HG03565 (cell line): Measurements from ENCODE around the gene GOPC.
A peak's percentile ranks its signal among the peaks of the same experiment; 100 is the strongest.

Experiments
- ATAC-seq: cut with Tn5 transposase; IDR thresholded peaks from one replicate; pipeline ENCODE4 v1.9.1; 2021; ENCODE audit warnings: mild to moderate bottlenecking, moderate library complexity; ENCODE audit not compliant: unreplicated experiment

Gene GOPC

GRCh38 chr6:117550078-117550600 is 52.2 kb downstream of the GOPC start:
- no peak for ATAC-seq

- no peak for ATAC-seq
Observed at GRCh38 chr6:117549611-117550010, 52.7 kb downstream of the GOPC start.

- no peak for ATAC-seq
Observed at GRCh38 chr6:117548797-117549301, 53.5 kb downstream of the GOPC start.

GRCh38 chr6:117547688-117548621 is 54.4 kb downstream of the GOPC start:
- ATAC-seq: peak; percentile 48

GRCh38 chr6:117546674-117547073 is 55.6 kb downstream of the GOPC start:
- ATAC-seq: no peak

- ATAC-seq: no peak
Observed at GRCh38 chr6:117545161-117545595, 57.1 kb downstream of the GOPC start.

GRCh38 chr6:117544716-117545115 is 57.6 kb downstream of the GOPC start:
- no peak for ATAC-seq

- ATAC-seq: no peak
Observed at GRCh38 chr6:117542493-117542892, 59.8 kb downstream of the GOPC start.

- no peak for ATAC-seq
Observed at GRCh38 chr6:117540670-117541069, 61.6 kb downstream of the GOPC start.

GRCh38 chr6:117538615-117539014 is 63.7 kb downstream of the GOPC start:
- no peak for ATAC-seq

- no peak for ATAC-seq
Observed at GRCh38 chr6:117536317-117536716, 66.0 kb downstream of the GOPC start.

GRCh38 chr6:117534974-117535373 is 67.3 kb downstream of the GOPC start:
- no peak for ATAC-seq

GRCh38 chr6:117533775-117534174 is 68.5 kb downstream of the GOPC start:
- ATAC-seq: no peak

- no peak for ATAC-seq
Observed at GRCh38 chr6:117531809-117532725, 70.2 kb downstream of the GOPC start.

- no peak for ATAC-seq
Observed at GRCh38 chr6:117531346-117531745, 71.0 kb downstream of the GOPC start.

GRCh38 chr6:117530467-117531242 is 71.7 kb downstream of the GOPC start:
- no peak for ATAC-seq

GRCh38 chr6:117525607-117526006 is 76.7 kb downstream of the GOPC start:
- no peak for ATAC-seq

GRCh38 chr6:117521791-117522502 is 80.4 kb downstream of the GOPC start:
- ATAC-seq: no peak

GRCh38 chr6:117520603-117521395 is 81.5 kb downstream of the GOPC start:
- ATAC-seq: no peak
